Adrenal gland (tissue), 12 donors: ENCODE results near the gene CACNA1H. TPM values are rescaled to one million over a fixed set of nuclear protein-coding genes. Genes with fewer than 3 reads are reported as not detected.
"Not testable (repeated sequence)": the region's sequence is repeated elsewhere in the genome, so short reads cannot be mapped to it uniquely, and the experiment has no call there.

Source experiments
- DNase-seq, 7 donors: peaks; one replicate each; pipeline ENCODE4 v3.0.0-alpha.2; 2019 to 2020
- H3K27ac ChIP-seq, 5 donors: fragments of 200-600 bp; sonication (generic) in 4 of 5; 1 replicate in 3 of 5; 2 replicates in 2 of 5; pipeline versions ENCODE4 v1.5.1 to v1.8.0; 2016 to 2020; ENCODE audit warnings: mild to moderate bottlenecking in 1 of 5
- H3K27me3 ChIP-seq: fragments of 200-600 bp; 2 replicates; pipeline ENCODE4 v1.8.0; 2021
- H3K36me3 ChIP-seq, 2 donors: fragments of 200-600 bp; replicated peaks in 1 of 2; 1 replicate in 1 of 2; 2 replicates in 1 of 2; pipeline versions ENCODE4 v1.5.1 to v1.8.0; 2018 to 2022
- H3K4me1 ChIP-seq, 2 donors: fragments of 200-600 bp; replicated peaks in 1 of 2; 1 replicate in 1 of 2; 2 replicates in 1 of 2; pipeline versions ENCODE4 v1.5.1 to v1.8.0; 2018 to 2021
- H3K4me3 ChIP-seq, 4 donors: fragments of 200-600 bp; sonication (generic) in 3 of 4; one replicate each; pipeline ENCODE4 v1.5.1; 2016 to 2018
- H3K9me3 ChIP-seq, 3 donors: fragments of 200-600 bp; sonication (generic) in 1 of 3; replicated peaks in 1 of 3; 1 replicate in 2 of 3; 2 replicates in 1 of 3; pipeline versions ENCODE4 v1.5.1 to v1.8.0; 2016 to 2021
- POLR2A ChIP-seq, 2 donors: fragments of 450-650 bp; IDR thresholded peaks; one replicate each; pipeline ENCODE4 v1.6.1; 2017; ENCODE audit warnings: antibody characterized with exemption in 2 of 2, mild to moderate bottlenecking in 2 of 2, moderate library complexity in 1 of 2
- WGBS, 4 donors: extraction: QIAGEN DNeasy Blood & Tissue Kit in 2 of 4; methylation state at CpG; one replicate each; pipeline versions ENCODE4 v1.1.5 to v1.1.7; 2013 to 2017; 5-methylcytosine and 5-hydroxymethylcytosine counted together
- intact Hi-C, 2 donors: fragments of 100-400 bp; cut with DNase I; formaldehyde crosslinking; loops; one replicate each; pipeline versions ENCODE4 v1.14.1 to v1.15.0; 2022 to 2023
- polyA plus RNA-seq, 3 donors: library from polyadenylated mRNA; stranded (reverse); fragments of 200-250 nt in 2 of 3; fragments of 350-450 nt in 1 of 3; fragmentation: Illumina TruSeq in 1 of 3; extraction: RNeasy Lipid Tissue Mini Kit (QIAGEN cat#74804) in 1 of 3; gene quantifications; one replicate each; pipeline ENCODE4 v1.2.3, GENCODE V29; 2013 to 2014
- total RNA-seq, 9 donors: library from RNA; depleted of rRNA in 4 of 9; stranded (reverse); fragments of >200 nt in 4 of 9; fragments of 120-200 nt in 1 of 9; fragmentation: NEBNext Ultra II Directional in 1 of 9; extraction: Animal tissue kit (Norgen Biotek cat#: 25700) in 1 of 9; gene quantifications; one replicate each; pipeline versions ENCODE4 v1.1.0 to v1.2.4, GENCODE V29; 2013 to 2023
- TF ChIP-seq, protein P1 (sequence below), 6 experiments: fragments of 450-650 bp in 4 of 6; fragments of 200-600 bp in 2 of 6; sonication (generic) in 1 of 6; IDR thresholded peaks; 1 replicate in 5 of 6; 2 replicates in 1 of 6; pipeline versions ENCODE4 v1.5.1 to v1.8.0; 2016 to 2021; ENCODE audit warnings: antibody characterized with exemption in 6 of 6, mild to moderate bottlenecking in 2 of 6, moderate library complexity in 1 of 6
- donor health status: healthy with polysubstance abuse.
- donor health status: Bipolar disorder and iron deficiency.
- donor health status: DM: yes; HTN: yes; CAD: no.
- donor health status: DM: no; HTN: no; CAD: no.
- donor health status: DM: no; HTN: no; CAD: no.
- donor health status: DM: yes; HTN: yes; CAD: no.

The CACNA1H gene
- total and polyA plus RNA-seq, 12 donors = 14.0 to 121 (median 34.9) TPM

DNA sequence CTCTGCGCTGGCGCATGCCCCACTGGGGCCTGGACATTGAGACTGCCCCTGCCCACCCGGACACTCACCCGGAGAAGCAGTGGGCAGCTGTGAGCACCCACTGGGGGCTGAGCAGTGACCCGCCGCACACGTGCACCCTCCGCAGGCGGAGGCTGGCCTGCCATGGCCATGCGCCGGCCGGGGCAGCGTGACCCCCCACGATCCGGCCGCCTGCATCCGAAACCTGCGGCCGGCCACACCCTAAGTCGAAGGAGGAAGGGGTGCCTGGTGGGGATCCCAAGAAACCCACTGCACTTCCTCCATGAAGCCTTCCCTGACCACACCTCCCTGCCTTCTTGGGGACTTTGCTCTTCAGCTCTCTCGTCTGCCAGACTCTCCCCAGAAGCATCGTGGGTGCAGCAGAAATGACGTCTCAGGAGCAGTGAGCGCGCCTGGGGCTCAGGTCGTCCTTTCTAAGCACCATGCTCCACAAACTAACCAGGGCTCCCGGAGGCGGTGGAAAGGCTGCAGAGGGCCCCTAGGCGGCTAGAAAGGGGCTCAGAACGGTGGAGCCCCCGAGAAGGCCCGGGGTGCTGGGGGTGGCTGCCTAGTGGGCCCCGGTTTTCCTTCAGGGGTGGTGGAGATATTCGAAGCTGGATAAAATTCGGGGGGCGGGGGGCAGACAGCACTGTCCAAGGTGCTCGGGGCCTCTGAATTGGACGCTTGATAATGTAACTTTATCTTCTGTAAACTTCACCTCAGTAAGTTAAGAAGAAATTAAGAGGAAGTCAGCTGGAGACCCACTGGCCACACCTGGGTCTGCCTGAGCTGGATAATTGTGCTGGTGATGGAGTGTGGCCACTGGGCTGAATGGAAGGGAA lies 70.7 kb downstream of the CACNA1H start:
- intact Hi-C loops = no loop called here
- TF ChIP-seq, protein P1, sequence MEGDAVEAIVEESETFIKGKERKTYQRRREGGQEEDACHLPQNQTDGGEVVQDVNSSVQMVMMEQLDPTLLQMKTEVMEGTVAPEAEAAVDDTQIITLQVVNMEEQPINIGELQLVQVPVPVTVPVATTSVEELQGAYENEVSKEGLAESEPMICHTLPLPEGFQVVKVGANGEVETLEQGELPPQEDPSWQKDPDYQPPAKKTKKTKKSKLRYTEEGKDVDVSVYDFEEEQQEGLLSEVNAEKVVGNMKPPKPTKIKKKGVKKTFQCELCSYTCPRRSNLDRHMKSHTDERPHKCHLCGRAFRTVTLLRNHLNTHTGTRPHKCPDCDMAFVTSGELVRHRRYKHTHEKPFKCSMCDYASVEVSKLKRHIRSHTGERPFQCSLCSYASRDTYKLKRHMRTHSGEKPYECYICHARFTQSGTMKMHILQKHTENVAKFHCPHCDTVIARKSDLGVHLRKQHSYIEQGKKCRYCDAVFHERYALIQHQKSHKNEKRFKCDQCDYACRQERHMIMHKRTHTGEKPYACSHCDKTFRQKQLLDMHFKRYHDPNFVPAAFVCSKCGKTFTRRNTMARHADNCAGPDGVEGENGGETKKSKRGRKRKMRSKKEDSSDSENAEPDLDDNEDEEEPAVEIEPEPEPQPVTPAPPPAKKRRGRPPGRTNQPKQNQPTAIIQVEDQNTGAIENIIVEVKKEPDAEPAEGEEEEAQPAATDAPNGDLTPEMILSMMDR (IDR thresholded peaks at IDR 0.05) = no peak
- no peak for TF ChIP-seq POLR2A (IDR thresholded peaks at IDR 0.05)
- Histone ChIP-seq H3K4me3 (no peak overlapping the region), H3K27me3 (no peaks in the 10 kb centered on the region), H3K4me1 (no peaks in the 10 kb centered on the region), H3K36me3 (no peaks in the 10 kb centered on the region), H3K9me3 (no peaks in the 10 kb centered on the region), H3K27ac (no peak overlapping the region)
- WGBS, 4 donors = 81 to 88% (median 84%) methylated on average over 18 to 38 of the region's 38 CpGs
- no peak for DNase-seq

DNA sequence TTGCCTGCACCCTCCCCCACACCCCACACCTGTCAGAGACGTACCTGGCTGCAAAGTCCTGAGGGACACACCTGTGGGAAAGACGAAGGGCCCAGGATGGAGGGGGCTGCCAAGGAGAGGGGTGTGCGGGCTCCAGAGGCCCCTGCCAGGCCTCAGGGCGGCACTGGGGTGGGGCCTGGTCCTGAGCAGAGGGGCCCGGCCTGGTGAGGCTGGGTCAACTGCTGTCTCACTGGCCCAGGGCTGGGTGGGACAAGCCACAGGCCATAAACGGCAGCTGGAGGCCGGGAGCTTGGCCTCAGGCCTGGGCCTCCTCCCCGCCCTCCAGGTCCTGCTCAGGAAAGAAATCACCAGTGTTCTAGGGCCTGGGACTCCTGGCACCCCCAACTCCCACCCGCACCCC lies 71.7 kb downstream of the CACNA1H start:
- TF ChIP-seq, protein P1 (IDR thresholded peaks at IDR 0.05) = no peak
- Histone ChIP-seq H3K9me3 (no peaks in the 10 kb centered on the region), H3K4me3 (no peak overlapping the region), H3K4me1 (no peaks in the 10 kb centered on the region), H3K27ac (peak overlapping the region in 1 of 5 donors; percentile 79), H3K27me3 (no peaks in the 10 kb centered on the region), H3K36me3 (no peaks in the 10 kb centered on the region)
- 78 to 86% (median 82%) methylated on average over 4 to 9 of the region's 9 CpGs for WGBS, 4 donors
- intact Hi-C loops = no loop called here
- DNase-seq = no peak

DNA sequence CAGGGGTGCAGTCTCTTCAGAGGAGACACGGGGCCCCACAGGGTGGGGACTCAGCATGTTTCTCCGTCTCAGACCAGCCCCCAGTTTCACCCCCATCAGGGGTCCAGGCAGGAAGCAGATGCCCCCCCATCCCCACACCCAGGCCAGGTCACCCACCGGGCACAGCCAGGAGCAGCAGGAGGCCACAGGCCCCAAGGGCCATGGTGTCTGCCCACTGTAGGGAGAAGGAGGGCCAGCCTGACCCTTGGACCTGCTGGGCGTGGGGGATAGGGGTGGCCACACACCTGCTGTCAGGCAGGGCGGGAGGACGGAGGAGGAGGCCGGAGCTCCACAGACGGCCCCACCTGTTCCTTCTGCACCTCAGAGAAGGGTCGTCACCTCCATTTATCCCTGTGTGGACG lies 72.1 kb downstream of the CACNA1H start, which contains the start of gene TPSG1:
TPSG1 (minus strand) TSS at position 218 of the 401 bp plus-strand sequence; CDS start at position 202, 16 bp downstream.
- DNase-seq = no peak
- H3K27ac ChIP-seq = peak within 1 kb of the TSS in 2 of 5 donors; percentile 49 to 79

DNA sequence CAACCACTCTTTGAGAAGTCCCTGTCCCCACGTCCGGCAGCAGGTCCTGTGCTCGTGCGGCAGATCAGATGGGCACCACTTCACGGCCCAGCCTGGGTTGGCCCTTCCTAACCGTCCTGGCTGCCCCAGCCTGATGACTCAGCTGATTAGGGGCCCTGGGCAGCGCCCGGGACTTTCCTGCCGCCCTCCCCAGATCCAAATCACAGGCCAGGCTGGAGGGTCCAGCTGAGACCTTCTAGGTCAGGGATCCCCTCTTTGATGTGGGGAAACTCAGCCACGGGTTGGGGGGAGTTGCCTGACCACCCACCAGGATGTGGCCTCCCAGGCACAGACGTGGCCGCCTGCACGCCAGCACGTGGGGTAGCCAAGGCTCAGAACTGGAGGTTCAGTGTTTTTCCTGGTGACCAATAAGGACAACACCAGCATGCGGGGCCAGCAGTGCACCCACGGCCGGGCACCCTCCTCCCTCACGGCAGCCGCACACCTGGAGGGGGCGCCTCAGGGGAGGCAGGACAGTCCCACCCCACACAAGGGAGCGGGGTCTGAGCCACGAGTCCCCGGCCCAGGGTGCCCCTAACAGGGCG lies 72.9 kb downstream of the CACNA1H start:
- not testable (repeated sequence) for H3K36me3 ChIP-seq

More for the DNA sequence above, 72.1 kb downstream of the CACNA1H start, which contains the start of gene TPSG1:
- Histone ChIP-seq H3K4me1 (no peaks in the 10 kb centered on the region), H3K9me3 (no peaks in the 10 kb centered on the region), H3K27me3 (no peaks in the 10 kb centered on the region), H3K4me3 (no peak within 1 kb of the TSS), H3K36me3 (no peaks in the 10 kb centered on the region)
- TF ChIP-seq POLR2A (IDR thresholded peaks at IDR 0.05) = no peak
- TF ChIP-seq, protein P1 (IDR thresholded peaks at IDR 0.05) = no peak
- 71 to 82% (median 72%) methylated on average over 2 to 10 of the region's 10 CpGs for WGBS, 4 donors
- intact Hi-C loops = no loop called here

DNA sequence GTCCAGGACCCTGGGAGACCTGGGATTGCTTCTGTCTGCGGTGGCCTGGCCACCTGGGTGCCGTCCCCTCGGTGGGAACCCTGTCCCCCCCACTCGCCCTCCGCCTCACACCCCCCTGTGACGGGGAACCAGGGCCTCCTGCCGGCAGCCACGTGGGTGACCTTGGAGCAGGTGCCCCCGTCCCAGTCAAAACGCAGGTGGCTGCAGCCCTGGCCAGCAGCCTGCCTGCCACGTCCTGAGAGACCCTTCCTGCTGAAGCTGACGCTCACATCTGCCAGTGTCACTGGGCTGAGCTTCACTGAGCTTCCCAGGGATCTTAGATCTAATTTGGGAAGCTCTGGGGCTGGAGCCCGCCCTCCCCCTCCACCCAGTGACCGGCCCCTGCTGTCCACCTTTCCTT lies 73.8 kb downstream of the CACNA1H start:
- H3K4me1 ChIP-seq, intact Hi-C loops, H3K9me3 ChIP-seq, DNase-seq, H3K4me3 ChIP-seq, H3K27ac ChIP-seq, H3K36me3 ChIP-seq, H3K27me3 ChIP-seq: not testable (repeated sequence)
- 46 to 70% (median 46%) methylated on average over 2 to 13 of the region's 14 CpGs; no CpG with 5 or more reads in 1 of the 4 donors for WGBS, 4 donors

More for the DNA sequence above, 72.9 kb downstream of the CACNA1H start:
- DNase-seq = peak; percentile 69 to 84 (median 75)
- peak overlapping the region in 2 of 5 donors; percentile 49 to 79 for H3K27ac ChIP-seq
- H3K27me3 ChIP-seq, intact Hi-C loops, H3K9me3 ChIP-seq, H3K4me1 ChIP-seq, H3K4me3 ChIP-seq: not testable (repeated sequence)
- 31 to 43% (median 38%) methylated on average over 14 to 24 of the region's 24 CpGs; no CpG with 5 or more reads in 1 of the 4 donors for WGBS, 4 donors

DNA sequence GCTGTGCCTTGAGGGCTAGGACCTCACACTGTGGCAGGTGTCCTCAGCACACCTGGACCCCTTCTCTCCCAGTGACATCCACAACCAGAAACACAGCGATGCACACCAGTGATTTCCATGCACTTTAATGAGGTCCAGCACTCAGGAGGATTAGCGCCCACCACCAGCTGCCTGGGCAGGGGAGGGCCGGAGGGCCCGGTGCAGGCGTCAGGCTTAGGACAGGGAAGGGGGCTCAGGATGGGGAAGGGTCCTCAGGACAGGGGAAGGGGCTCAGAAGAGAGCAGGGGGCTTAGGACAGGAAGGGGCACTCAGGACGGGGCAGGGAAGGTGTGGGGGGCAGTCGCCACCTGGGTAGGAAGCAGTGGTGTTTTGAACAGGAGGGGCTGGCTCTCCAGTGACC lies 75.3 kb downstream of the CACNA1H start:
- 73 to 78% (median 74%) methylated on average over 5 to 7 of the region's 7 CpGs; no CpG with 5 or more reads in 1 of the 4 donors for WGBS, 4 donors

DNA sequence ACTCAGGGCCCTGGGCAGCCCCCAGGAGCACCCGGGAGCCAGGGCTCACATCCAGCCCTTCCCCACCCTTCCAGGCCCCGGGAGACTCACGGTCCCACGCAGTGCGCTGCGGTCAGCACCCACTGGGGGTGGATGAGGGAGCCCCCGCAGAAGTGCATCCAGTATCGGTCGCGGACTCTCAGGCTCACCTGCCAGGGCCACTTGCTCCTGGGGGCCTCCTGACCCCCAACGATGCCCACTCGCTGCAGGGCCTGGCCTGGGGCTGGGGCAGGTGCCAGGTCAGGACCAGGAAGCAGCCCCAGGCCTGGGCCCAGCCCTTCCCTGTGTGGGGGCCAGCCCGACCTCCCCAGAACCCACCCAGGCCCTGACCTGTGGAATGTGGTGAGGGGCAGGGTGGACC lies 76.6 kb downstream of the CACNA1H start:
- H3K4me3 ChIP-seq, H3K36me3 ChIP-seq, DNase-seq, H3K27ac ChIP-seq, H3K4me1 ChIP-seq, H3K9me3 ChIP-seq, H3K27me3 ChIP-seq, intact Hi-C loops: not testable (repeated sequence)
- 82 to 84% methylated on average over 8 to 12 of the region's 13 CpGs; no CpG with 5 or more reads in 2 of the 4 donors for WGBS, 4 donors

More for the DNA sequence above, 75.3 kb downstream of the CACNA1H start:
- H3K27me3 ChIP-seq, H3K4me3 ChIP-seq, H3K4me1 ChIP-seq, H3K9me3 ChIP-seq, intact Hi-C loops, H3K36me3 ChIP-seq, H3K27ac ChIP-seq: not testable (repeated sequence)
- DNase-seq = peak in 1 of 7 donors; percentile 3

DNA sequence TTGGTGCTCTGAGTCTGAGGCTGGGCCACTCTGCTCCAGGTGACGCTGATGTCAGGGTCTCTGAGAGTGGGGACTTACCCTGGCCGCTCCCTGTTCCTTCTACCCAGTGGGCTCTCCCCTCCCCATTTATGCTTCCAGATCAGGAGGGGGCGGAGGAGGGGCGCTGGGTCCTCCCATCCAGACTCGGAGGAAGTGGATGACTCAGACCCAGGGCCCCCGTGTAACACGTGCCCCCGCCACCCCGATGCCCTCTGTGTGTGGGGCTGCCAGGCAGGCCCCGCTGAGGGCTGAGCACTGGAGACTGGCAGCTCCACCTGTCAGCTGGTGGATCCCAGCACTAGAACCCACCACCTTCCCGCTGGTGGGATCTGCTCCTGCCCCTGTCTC lies 77.2 kb downstream of the CACNA1H start, which contains the start of gene TPSB2:
TPSB2 (minus strand) TSS at position 101 of the 387 bp plus-strand sequence. CDS start 233 bp downstream, outside the sequence.
- intact Hi-C loops, H3K9me3 ChIP-seq, DNase-seq, H3K27me3 ChIP-seq, H3K4me3 ChIP-seq, H3K36me3 ChIP-seq, H3K27ac ChIP-seq, H3K4me1 ChIP-seq: not testable (repeated sequence)
- 84% methylated on average over 4 of the region's 11 CpGs; no CpG with 5 or more reads in 3 of the 4 donors for WGBS, 4 donors
